H1 (cell line): ENCODE measurements around the gene DLK1. TPM values are rescaled to one million over a fixed set of nuclear protein-coding genes. Genes with fewer than 3 reads are reported as not detected.

Experiments
- CTCF ChIA-PET: fragments of 300-600 bp; sonication (Branson Sonifier 250); formaldehyde crosslinking; loops from one replicate; lab custom pipeline; 2021; ENCODE audit not compliant: partially characterized antibody; lab: Charles Lee
- POLR2A ChIA-PET: fragments of 300-600 bp; sonication (Branson Sonifier 250); formaldehyde crosslinking; loops from one replicate; lab custom pipeline; 2021; ENCODE audit warnings: inconsistent platforms; ENCODE audit not compliant: partially characterized antibody; lab: Charles Lee
- DNase-seq, 2 experiments: peaks; one replicate each; pipeline versions ENCODE4 v3.0.0 to v3.0.0-alpha.2; 2010 to 2022; ENCODE audit warnings: low spot score in 2 of 2, low read depth in 1 of 2, mixed read lengths in 1 of 2
- FAIRE-seq: peaks from 2 replicates; lab custom pipeline; 2011; peaks lifted over from hg19 to GRCh38; lab: Jason Lieb, UNC
- H2AFZ ChIP-seq: 2 replicates; pipeline ENCODE4 v1.8.1; 2012; ENCODE audit warnings: low read length, inconsistent platforms
- H2AK5ac ChIP-seq: 2 replicates; pipeline ENCODE4 v1.6.1; 2013; ENCODE audit warnings: low read depth, low read length
- H2BK120ac ChIP-seq: replicated peaks from 2 replicates; pipeline ENCODE3; 2013; ENCODE audit warnings: low read depth, low read length, inconsistent platforms
- H2BK12ac ChIP-seq: 2 replicates; pipeline ENCODE4 v1.6.1; 2013; ENCODE audit warnings: low read depth, low read length
- H2BK15ac ChIP-seq: 2 replicates; pipeline ENCODE4 v1.6.1; 2013; ENCODE audit warnings: low read length
- H2BK20ac ChIP-seq: 2 replicates; pipeline ENCODE4 v1.6.1; 2013; ENCODE audit warnings: low read length
- H2BK5ac ChIP-seq: 2 replicates; pipeline ENCODE4 v1.6.1; 2013; ENCODE audit warnings: low read depth, low read length
- H3K14ac ChIP-seq: 2 replicates; pipeline ENCODE4 v1.6.1; 2013; ENCODE audit warnings: inconsistent platforms; ENCODE audit not compliant: insufficient read length
- H3K18ac ChIP-seq: 2 replicates; pipeline ENCODE4 v1.6.1; 2013; ENCODE audit warnings: low read length; ENCODE audit errors: extremely low read depth
- H3K23ac ChIP-seq: 2 replicates; pipeline ENCODE4 v1.6.1; 2013; ENCODE audit warnings: inconsistent platforms; ENCODE audit not compliant: insufficient read length
- H3K23me2 ChIP-seq: 2 replicates; pipeline ENCODE4 v1.6.1; 2013; ENCODE audit warnings: low read depth, low read length
- H3K27ac ChIP-seq: 2 replicates; pipeline ENCODE4 v1.6.1; 2011; ENCODE audit warnings: low read depth, low read length, inconsistent platforms
- H3K27me3 ChIP-seq, 4 experiments: replicated peaks in 1 of 4; 1 replicate in 1 of 4; 2 replicates in 3 of 4; pipeline versions ENCODE4 v1.6.1 to v1.8.1; 2011 to 2013; ENCODE audit warnings: low read length in 3 of 4, mild to moderate bottlenecking in 3 of 4, inconsistent platforms in 2 of 4, mixed read lengths in 2 of 4, moderate library complexity in 1 of 4; ENCODE audit not compliant: control insufficient read depth in 3 of 4, insufficient read depth in 3 of 4; ENCODE audit errors: extremely low read depth in 1 of 4
- H3K36me3 ChIP-seq, 4 experiments: 2 replicates each; pipeline versions ENCODE4 v1.6.1 to v1.8.1; 2011 to 2013; ENCODE audit warnings: mild to moderate bottlenecking in 4 of 4, low read length in 3 of 4, moderate library complexity in 2 of 4, control low read depth in 1 of 4, inconsistent platforms in 1 of 4; ENCODE audit not compliant: insufficient read depth in 4 of 4, control insufficient read depth in 2 of 4
- H3K4ac ChIP-seq: replicated peaks from 2 replicates; pipeline ENCODE3; 2013; ENCODE audit warnings: low read length, low read depth, mixed read lengths, inconsistent platforms; ENCODE audit not compliant: insufficient read length
- H3K4me1 ChIP-seq, 4 experiments: replicated peaks in 1 of 4; 1 replicate in 1 of 4; 2 replicates in 3 of 4; pipeline versions ENCODE4 v1.6.1 to v1.8.1; 2011 to 2013; ENCODE audit warnings: low read length in 3 of 4, inconsistent platforms in 2 of 4, mixed read lengths in 1 of 4; ENCODE audit not compliant: insufficient read depth in 4 of 4, control insufficient read depth in 3 of 4
- H3K4me2 ChIP-seq, 2 experiments: 2 replicates each; pipeline versions ENCODE4 v1.6.1 to v1.8.1; 2011 to 2013; ENCODE audit warnings: low read depth in 2 of 2, low read length in 2 of 2, control low read depth in 1 of 2, inconsistent platforms in 1 of 2, mild to moderate bottlenecking in 1 of 2; ENCODE audit not compliant: insufficient read depth in 1 of 2
- H3K4me3 ChIP-seq, 4 experiments: fragments of 200-600, 300-600 bp in 1 of 4; sonication (generic), shearing (Covaris generic), sonication (Bioruptor Twin) in 1 of 4; 2 replicates each; pipeline versions ENCODE4 v1.5.1 to v1.8.1; 2011 to 2016; ENCODE audit warnings: low read length in 4 of 4, low read depth in 3 of 4, control low read depth in 2 of 4, inconsistent platforms in 2 of 4, mild to moderate bottlenecking in 2 of 4, mixed read lengths in 1 of 4, moderate library complexity in 1 of 4; ENCODE audit not compliant: insufficient read depth in 2 of 4; ENCODE audit errors: extremely low read depth in 1 of 4
- H3K56ac ChIP-seq: replicated peaks from 2 replicates; pipeline ENCODE3; 2013; ENCODE audit warnings: low read depth, mild to moderate bottlenecking, mixed read lengths, low read length, inconsistent platforms; ENCODE audit not compliant: insufficient read length
- H3K79me1 ChIP-seq: 2 replicates; pipeline ENCODE4 v1.6.1; 2013; ENCODE audit warnings: low read depth, low read length, control low read depth
- H3K79me2 ChIP-seq, 2 experiments: 2 replicates each; pipeline versions ENCODE4 v1.6.1 to v1.8.1; 2012 to 2013; ENCODE audit warnings: low read length in 2 of 2, mild to moderate bottlenecking in 2 of 2, inconsistent platforms in 1 of 2; ENCODE audit not compliant: insufficient read depth in 2 of 2, control insufficient read depth in 1 of 2
- H3K9ac ChIP-seq, 4 experiments: replicated peaks in 1 of 4; 1 replicate in 1 of 4; 2 replicates in 3 of 4; pipeline versions ENCODE4 v1.6.1 to v1.8.1; 2011 to 2013; ENCODE audit warnings: low read depth in 3 of 4, low read length in 3 of 4, control low read depth in 2 of 4, mild to moderate bottlenecking in 2 of 4, moderate library complexity in 2 of 4, inconsistent platforms in 1 of 4; ENCODE audit errors: extremely low read depth in 1 of 4
- H3K9me3 ChIP-seq, 2 experiments: 2 replicates each; pipeline versions ENCODE4 v1.6.1 to v1.8.1; 2012 to 2013; ENCODE audit warnings: mild to moderate bottlenecking in 2 of 2, moderate library complexity in 2 of 2, control low read depth in 1 of 2, inconsistent platforms in 1 of 2, low read depth in 1 of 2, low read length in 1 of 2, mixed read lengths in 1 of 2; ENCODE audit not compliant: insufficient read depth in 2 of 2
- H4K20me1 ChIP-seq, 2 experiments: replicated peaks in 1 of 2; 2 replicates each; pipeline versions ENCODE3 to v1.8.1; 2011 to 2013; ENCODE audit warnings: inconsistent platforms in 2 of 2, low read length in 2 of 2, mild to moderate bottlenecking in 1 of 2; ENCODE audit not compliant: insufficient read depth in 2 of 2, control insufficient read depth in 1 of 2
- H4K5ac ChIP-seq: 2 replicates; pipeline ENCODE4 v1.6.1; 2013; ENCODE audit warnings: low read length, low read depth, mixed read lengths, inconsistent platforms; ENCODE audit not compliant: insufficient read length
- H4K8ac ChIP-seq: 2 replicates; pipeline ENCODE4 v1.8.0; 2013; ENCODE audit warnings: mild to moderate bottlenecking, moderate library complexity, low read length, inconsistent platforms; ENCODE audit not compliant: insufficient read depth; ENCODE audit errors: extremely low read depth
- H4K91ac ChIP-seq: replicated peaks from 2 replicates; pipeline ENCODE3; 2013; ENCODE audit warnings: low read length, mixed read lengths, inconsistent platforms; ENCODE audit not compliant: insufficient read length
- BACH1 ChIP-seq: IDR thresholded peaks from 2 replicates; pipeline ENCODE4 v1.6.1; 2012; ENCODE audit warnings: low read length, improper control_type of control experiment
- CTBP2 ChIP-seq: IDR thresholded peaks from 2 replicates; pipeline ENCODE4 v1.7.0; 2011; ENCODE audit warnings: borderline replicate concordance, mild to moderate bottlenecking, moderate library complexity, mixed read lengths, low read length; ENCODE audit not compliant: insufficient read depth, insufficient read length
- JUND ChIP-seq: IDR thresholded peaks from 2 replicates; pipeline ENCODE4 v1.6.1; 2011; ENCODE audit warnings: mild to moderate bottlenecking, improper control_type of control experiment, low read length
- NRF1 ChIP-seq: IDR thresholded peaks from 2 replicates; pipeline ENCODE4 v1.6.1; 2011; ENCODE audit warnings: mild to moderate bottlenecking, low read depth, low read length, improper control_type of control experiment
- POLR2A ChIP-seq, 2 experiments: IDR thresholded peaks; 1 replicate in 1 of 2; 2 replicates in 1 of 2; pipeline ENCODE4 v1.6.1; 2011; ENCODE audit warnings: low read depth in 2 of 2, low read length in 2 of 2, mild to moderate bottlenecking in 2 of 2; ENCODE audit errors: control extremely low read depth in 1 of 2
- POLR2AphosphoS5 ChIP-seq: IDR thresholded peaks from 2 replicates; pipeline ENCODE4 v1.6.1; 2011; ENCODE audit warnings: low read depth, low read length
- RAD21 ChIP-seq, 2 experiments: IDR thresholded peaks in 1 of 2; conservative IDR thresholded peaks in 1 of 2; 2 replicates each; pipeline ENCODE4 v1.6.1; 2011; ENCODE audit warnings: low read depth in 2 of 2, low read length in 2 of 2, improper control_type of control experiment in 1 of 2, inconsistent platforms in 1 of 2, mild to moderate bottlenecking in 1 of 2, moderate library complexity in 1 of 2
- RBBP5 ChIP-seq: IDR thresholded peaks from 2 replicates; pipeline ENCODE4 v1.7.1; 2012; ENCODE audit warnings: low read depth, mild to moderate bottlenecking, inconsistent platforms, low read length, moderate library complexity, borderline replicate concordance
- RFX5 ChIP-seq: IDR thresholded peaks from 2 replicates; pipeline ENCODE4 v1.6.1; 2011; ENCODE audit warnings: low read depth, low read length, improper control_type of control experiment, borderline replicate concordance
- SIX5 ChIP-seq: IDR thresholded peaks from 2 replicates; pipeline ENCODE4 v1.6.1; 2011; ENCODE audit warnings: mild to moderate bottlenecking, low read depth, low read length
- SP1 ChIP-seq: IDR thresholded peaks from 2 replicates; pipeline ENCODE4 v1.6.1; 2011; ENCODE audit warnings: low read depth, low read length
- SUZ12 ChIP-seq: fragments of 200-600 bp; sonication (generic); IDR thresholded peaks from 2 replicates; pipeline ENCODE4 v1.6.1; 2012; ENCODE audit warnings: mild to moderate bottlenecking, inconsistent platforms, low read length, moderate library complexity, mixed read lengths
- TAF7 ChIP-seq: optimal IDR thresholded peaks from 2 replicates; pipeline ENCODE3; 2011; ENCODE audit warnings: low read depth, mild to moderate bottlenecking, inconsistent platforms, low read length, moderate library complexity, borderline replicate concordance
- TCF12 ChIP-seq: IDR thresholded peaks from 2 replicates; pipeline ENCODE4 v1.6.1; 2011; ENCODE audit warnings: low read depth, mild to moderate bottlenecking, low read length
- TEAD4 ChIP-seq: IDR thresholded peaks from 2 replicates; pipeline ENCODE4 v1.6.1; 2012; ENCODE audit warnings: low read depth, low read length, inconsistent platforms, mixed read lengths
- WGBS, 2 experiments: shearing (Covaris generic) in 1 of 2; methylation state at CpG; one replicate each; pipeline versions ENCODE4 v1.1.6 to v1.1.7; 2013 to 2015; ENCODE audit warnings: low lambda C conversion rate in 2 of 2, mixed read lengths in 2 of 2, inconsistent platforms in 1 of 2, low coverage in 1 of 2, missing lambda C conversion rate in 1 of 2; ENCODE audit not compliant: insufficient replicate concordance in 2 of 2, insufficient coverage in 1 of 2, insufficient read length in 1 of 2; ENCODE audit errors: extremely low coverage in 1 of 2, missing lambda C conversion rate in 1 of 2; 5-methylcytosine and 5-hydroxymethylcytosine counted together
- polyA plus RNA-seq, 7 experiments: library from polyadenylated mRNA; depleted of rRNA in 3 of 7; stranded (reverse) in 5 of 7; unstranded in 2 of 7; fragments of >200 nt in 5 of 7; fragments of 200-250 nt in 2 of 7; gene quantifications; 1 replicate in 5 of 7; 2 replicates in 1 of 7; 4 replicates in 1 of 7; pipeline versions ENCODE4 v1.2.1 to v1.2.3, GENCODE V29; 2011 to 2013; ENCODE audit warnings: missing spikeins in 2 of 7, mixed read lengths in 2 of 7
- total RNA-seq: library from RNA; stranded (reverse); fragmentation: NEBNext Ultra II Directional; extraction: Animal tissue kit (Norgen Biotek cat#: 25700); gene quantifications from 2 replicates; pipeline ENCODE4 v1.2.1, GENCODE V29; 2021

Gene DLK1
- total and polyA plus RNA-seq, 2 of the 8 experiments (the other 6 are each of a cell fraction or from before 2014, with no cell fraction given), result 1.3 to 2.4 TPM

DNA sequence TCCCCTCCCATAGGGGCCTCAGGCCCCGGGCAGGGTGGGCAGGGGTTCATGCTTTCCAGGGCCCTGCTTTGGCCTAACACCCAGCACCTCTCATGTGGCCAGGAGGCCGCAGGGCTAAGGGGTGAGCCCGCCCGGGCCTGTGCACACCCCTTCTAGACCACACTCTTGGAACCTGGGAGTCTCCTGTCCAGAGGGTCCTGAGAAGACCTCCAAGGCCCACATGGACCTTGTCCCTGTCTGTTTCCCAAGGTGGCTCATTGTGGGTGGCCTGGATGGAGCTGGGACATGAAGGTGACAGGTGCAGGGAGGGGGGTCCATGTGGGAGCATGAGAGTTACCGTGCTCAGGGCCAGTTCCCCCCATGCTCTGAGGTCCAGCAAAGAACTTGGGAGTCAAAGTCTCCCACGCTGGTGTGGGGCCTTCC lies 11.6 kb downstream of the DLK1 start:
- Histone ChIP-seq H4K8ac (no peak overlapping the region), H4K5ac (no peak overlapping the region), H3K9me3 (peaks cover 3 to 5% of the 10 kb centered on the region in 2 experiments; a peak in 3 of 4 replicates), H3K4ac (no peak overlapping the region), H2BK20ac (no peak overlapping the region), H3K79me1 (no peaks in the 10 kb centered on the region), H3K4me3 (no peak overlapping the region), H2AK5ac (no peak overlapping the region), H3K9ac (no peak overlapping the region), H3K79me2 (no peaks in the 10 kb centered on the region), H3K14ac (no peak overlapping the region), H3K56ac (no peak overlapping the region), H4K20me1 (no peaks in the 10 kb centered on the region), H2BK15ac (no peak overlapping the region), H4K91ac (no peak overlapping the region), H2BK120ac (no peak overlapping the region), H3K23me2 (no peaks in the 10 kb centered on the region), H3K4me1 (peaks cover 0 to 5% (median 0%) of the 10 kb centered on the region in 4 experiments; a peak in 1 of 7 replicates), H3K27ac (no peak overlapping the region), H2BK5ac (no peak overlapping the region), H3K23ac (no peak overlapping the region), H3K36me3 (no peaks in the 10 kb centered on the region), H3K4me2 (no peak overlapping the region), H3K27me3 (no peaks in the 10 kb centered on the region; a peak in 1 of 7 replicates), H2AFZ (no peak overlapping the region), H3K18ac (no peak overlapping the region), H2BK12ac (no peak overlapping the region)
- ChIA-PET POLR2A (no interaction called here), CTCF (interaction anchor here (2.6 kb wide), 1 partner anchor 9 kb away, joined by 6 read pairs; no protein-coding TSS in a partner anchor)
- DNase-seq, result no peak
- WGBS, 2 experiments, result 89% methylated on average over 2 of the region's 6 CpGs; no CpG with 5 or more reads in 1 of the 2 experiments
- FAIRE-seq, result no peak
- TF ChIP-seq RFX5 (no peak), NRF1 (no peak), SP1 (no peak), JUND (no peak), BACH1 (no peak), TAF7 (no peak), TCF12 (no peak), SIX5 (no peak), CTBP2 (no peak), POLR2AphosphoS5 (no peak), SUZ12 (no peak), POLR2A (IDR thresholded peaks at IDR 0.05; ENCODE audit: control extremely low read depth in 1 of 2, low read depth in 2 of 2, low read length in 2 of 2) (no peak), RBBP5 (no peak), TEAD4 (no peak), RAD21 (IDR thresholded peaks at IDR 0.05 in 1 of 2, conservative IDR thresholded peaks at IDR 0.05 in 1 of 2; ENCODE audit: low read depth in 2 of 2, low read length in 2 of 2) (no peak)
